ENCODE results near the gene TUBGCP6. TPM values are rescaled to one million over a fixed set of nuclear protein-coding genes. Genes with fewer than 3 reads are reported as not detected.
A peak's percentile ranks its signal among the peaks of the same experiment; 100 is the strongest.

TUBGCP6 gene
- total RNA-seq, 1 donor from 2014 or later, result 45.4 TPM

DNA sequence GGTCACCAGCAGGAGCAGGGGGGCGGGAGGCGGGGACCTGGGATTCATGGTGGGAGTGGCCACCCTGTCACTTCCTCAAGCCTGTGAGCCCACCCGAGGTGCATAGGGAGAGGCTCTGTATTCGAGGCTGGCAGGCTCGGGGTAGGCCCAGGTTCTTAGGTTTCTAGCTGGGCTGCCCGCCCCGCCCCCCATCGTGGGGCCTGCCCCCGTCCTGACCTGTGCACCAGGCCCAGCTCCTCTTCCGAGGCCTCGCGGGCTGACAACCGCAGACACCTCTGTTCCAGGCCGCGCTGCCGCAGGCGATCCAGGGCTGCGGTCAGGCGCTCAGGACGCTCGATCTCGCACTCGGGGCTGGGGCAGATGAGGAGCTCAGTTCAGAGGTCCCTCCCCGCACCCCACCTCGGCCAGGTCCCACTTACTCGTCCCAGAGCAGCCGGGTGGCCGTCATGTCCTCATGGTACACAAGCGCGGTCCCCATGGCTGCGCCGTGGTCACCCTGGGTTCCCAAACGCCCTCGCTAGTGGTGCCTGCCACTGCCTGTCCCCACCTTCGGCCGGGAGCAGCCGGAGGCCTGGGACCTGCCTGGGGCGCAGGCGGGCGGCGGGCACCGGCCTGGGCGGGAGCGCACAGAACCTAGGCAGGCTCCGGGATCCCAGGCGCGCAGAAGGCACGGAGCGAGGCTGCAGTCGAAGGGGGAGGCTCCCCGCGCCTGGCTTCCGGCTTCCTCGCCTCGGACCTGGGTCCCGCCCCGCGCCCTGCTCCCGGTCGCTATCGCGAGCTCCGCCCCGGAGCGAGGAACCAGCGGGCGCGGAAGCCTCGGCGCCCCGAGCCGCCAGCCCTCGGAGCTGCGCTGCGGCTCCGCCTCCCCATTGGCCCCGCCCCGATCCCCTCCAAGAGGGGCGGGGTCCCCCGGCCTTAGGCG is 6.0 kb upstream of the TUBGCP6 start, which contains the start of gene HDAC10:
TSS of gene HDAC10 (minus strand) at position 711 of the 922 bp plus-strand sequence. CDS start at position 478, 233 bp downstream.
- Histone ChIP-seq H3K27ac (peak within 1 kb of the TSS; percentile 79), H3K9me3 (no peaks in the 10 kb centered on the region), H3K4me3 (peak within 1 kb of the TSS; percentile 60 to 88), H3K27me3 (no peaks in the 10 kb centered on the region), H3K36me3 (peaks cover 0 to 9% of the 10 kb centered on the region in 2 donors), H3K4me1 (peaks cover 50% of the 10 kb centered on the region)
- intact Hi-C loops (cut with DNase I), result loop anchor here (5.0 kb wide), 2 partner anchors 76 to 91 kb away; partner anchors contain the start of genes DENND6B and PPP6R2
- peak in 1 of 2 donors; percentile 46 for TF ChIP-seq POLR2AphosphoS5 (IDR thresholded peaks at IDR 0.05; ENCODE audit: insufficient read depth in 1 of 2, low read depth in 1 of 2)
- no peak for TF ChIP-seq POLR2A (IDR thresholded peaks at IDR 0.05)
- TF ChIP-seq, protein P1, sequence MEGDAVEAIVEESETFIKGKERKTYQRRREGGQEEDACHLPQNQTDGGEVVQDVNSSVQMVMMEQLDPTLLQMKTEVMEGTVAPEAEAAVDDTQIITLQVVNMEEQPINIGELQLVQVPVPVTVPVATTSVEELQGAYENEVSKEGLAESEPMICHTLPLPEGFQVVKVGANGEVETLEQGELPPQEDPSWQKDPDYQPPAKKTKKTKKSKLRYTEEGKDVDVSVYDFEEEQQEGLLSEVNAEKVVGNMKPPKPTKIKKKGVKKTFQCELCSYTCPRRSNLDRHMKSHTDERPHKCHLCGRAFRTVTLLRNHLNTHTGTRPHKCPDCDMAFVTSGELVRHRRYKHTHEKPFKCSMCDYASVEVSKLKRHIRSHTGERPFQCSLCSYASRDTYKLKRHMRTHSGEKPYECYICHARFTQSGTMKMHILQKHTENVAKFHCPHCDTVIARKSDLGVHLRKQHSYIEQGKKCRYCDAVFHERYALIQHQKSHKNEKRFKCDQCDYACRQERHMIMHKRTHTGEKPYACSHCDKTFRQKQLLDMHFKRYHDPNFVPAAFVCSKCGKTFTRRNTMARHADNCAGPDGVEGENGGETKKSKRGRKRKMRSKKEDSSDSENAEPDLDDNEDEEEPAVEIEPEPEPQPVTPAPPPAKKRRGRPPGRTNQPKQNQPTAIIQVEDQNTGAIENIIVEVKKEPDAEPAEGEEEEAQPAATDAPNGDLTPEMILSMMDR (IDR thresholded peaks at IDR 0.05), result no peak
- DNase-seq (ENCODE audit: extremely low spot score in 2 of 2), result no peak

DNA sequence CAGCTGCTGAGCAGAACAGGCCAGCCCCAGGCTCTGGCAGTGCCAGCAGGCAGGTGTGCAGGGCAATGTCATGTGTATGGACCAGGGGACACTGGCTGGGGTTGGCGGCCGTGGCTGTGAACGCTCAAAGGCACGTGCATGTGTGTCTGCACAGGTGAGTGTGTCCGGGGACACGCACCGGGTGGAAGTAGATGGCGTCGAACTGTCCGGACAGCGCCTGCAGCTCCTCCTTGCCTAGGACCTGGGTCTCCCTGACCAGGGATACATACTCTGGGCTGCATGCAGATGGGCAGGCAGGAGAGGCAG is 5.4 kb upstream of the TUBGCP6 start:
- Histone ChIP-seq H3K36me3 (peaks cover 0 to 10% of the 10 kb centered on the region in 2 donors), H3K27me3 (no peaks in the 10 kb centered on the region), H3K27ac (peak overlapping the region; percentile 79), H3K9me3 (no peaks in the 10 kb centered on the region), H3K4me1 (peaks cover 56% of the 10 kb centered on the region), H3K4me3 (peak overlapping the region; percentile 60 to 88)
- DNase-seq (ENCODE audit: extremely low spot score in 2 of 2), result no peak
- intact Hi-C loops (cut with DNase I), result loop anchor here (5.0 kb wide), 2 partner anchors 77 to 92 kb away; partner anchors contain the start of genes DENND6B and PPP6R2
- TF ChIP-seq POLR2A (IDR thresholded peaks at IDR 0.05), result no peak

DNA sequence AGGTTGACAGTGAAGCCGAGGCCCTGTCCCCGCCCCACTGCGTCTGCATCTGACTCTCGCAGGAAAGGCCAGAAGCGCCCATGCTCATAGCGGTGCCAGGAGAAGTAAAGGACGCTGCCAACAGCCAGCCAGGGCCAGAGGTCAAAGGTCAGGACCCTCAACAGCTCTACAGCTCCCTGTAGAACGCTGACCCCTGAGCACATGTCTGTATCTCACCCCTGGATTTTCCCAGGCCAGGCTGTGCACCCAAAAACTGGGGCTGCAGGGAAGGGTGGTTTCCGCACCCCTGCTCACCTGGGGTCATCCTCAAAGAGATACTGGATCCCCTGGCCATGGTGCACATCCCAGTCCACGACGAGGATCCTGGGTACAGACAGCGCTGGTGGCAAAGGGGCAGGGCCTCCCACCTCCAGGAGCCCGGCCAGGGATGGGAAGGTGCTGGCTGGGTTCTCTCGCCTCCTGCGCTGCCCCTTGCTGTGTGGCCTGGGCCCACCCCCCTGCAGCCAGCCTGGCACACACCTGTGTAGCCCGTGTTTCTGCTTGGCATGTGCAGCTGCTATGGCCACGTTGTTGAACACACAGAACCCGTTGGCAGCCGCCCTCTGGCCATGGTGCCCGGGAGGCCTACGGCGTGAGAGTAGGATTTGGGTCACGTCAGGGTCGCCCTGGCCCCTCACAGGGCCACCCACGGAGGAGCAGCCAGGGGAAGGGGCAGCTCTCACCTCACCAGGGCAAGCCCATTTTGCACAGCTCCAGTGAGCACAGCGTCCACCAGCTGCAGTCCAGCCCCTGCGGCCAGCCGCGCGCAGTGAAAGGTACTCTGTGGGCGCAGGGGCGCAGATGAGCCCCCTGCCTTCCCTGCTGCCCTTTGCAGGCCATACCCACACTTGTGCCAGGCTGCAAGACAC is 4.8 kb upstream of the TUBGCP6 start:
- Histone ChIP-seq H3K4me1 (peaks cover 57% of the 10 kb centered on the region), H3K27me3 (no peaks in the 10 kb centered on the region), H3K27ac (no peak overlapping the region), H3K4me3 (peak overlapping the region; percentile 60 to 88), H3K9me3 (no peaks in the 10 kb centered on the region), H3K36me3 (peaks cover 0 to 10% of the 10 kb centered on the region in 2 donors)
- TF ChIP-seq POLR2A (IDR thresholded peaks at IDR 0.05), result no peak
- TF ChIP-seq, protein P1 (IDR thresholded peaks at IDR 0.05), result no peak
- TF ChIP-seq POLR2AphosphoS5 (IDR thresholded peaks at IDR 0.05; ENCODE audit: insufficient read depth in 1 of 2, low read depth in 1 of 2), result no peak
- intact Hi-C loops (cut with DNase I), result loop anchor here (5.0 kb wide), 2 partner anchors 78 to 93 kb away; partner anchors contain the start of genes DENND6B and PPP6R2
- no peak for DNase-seq (ENCODE audit: extremely low spot score in 2 of 2)

DNA sequence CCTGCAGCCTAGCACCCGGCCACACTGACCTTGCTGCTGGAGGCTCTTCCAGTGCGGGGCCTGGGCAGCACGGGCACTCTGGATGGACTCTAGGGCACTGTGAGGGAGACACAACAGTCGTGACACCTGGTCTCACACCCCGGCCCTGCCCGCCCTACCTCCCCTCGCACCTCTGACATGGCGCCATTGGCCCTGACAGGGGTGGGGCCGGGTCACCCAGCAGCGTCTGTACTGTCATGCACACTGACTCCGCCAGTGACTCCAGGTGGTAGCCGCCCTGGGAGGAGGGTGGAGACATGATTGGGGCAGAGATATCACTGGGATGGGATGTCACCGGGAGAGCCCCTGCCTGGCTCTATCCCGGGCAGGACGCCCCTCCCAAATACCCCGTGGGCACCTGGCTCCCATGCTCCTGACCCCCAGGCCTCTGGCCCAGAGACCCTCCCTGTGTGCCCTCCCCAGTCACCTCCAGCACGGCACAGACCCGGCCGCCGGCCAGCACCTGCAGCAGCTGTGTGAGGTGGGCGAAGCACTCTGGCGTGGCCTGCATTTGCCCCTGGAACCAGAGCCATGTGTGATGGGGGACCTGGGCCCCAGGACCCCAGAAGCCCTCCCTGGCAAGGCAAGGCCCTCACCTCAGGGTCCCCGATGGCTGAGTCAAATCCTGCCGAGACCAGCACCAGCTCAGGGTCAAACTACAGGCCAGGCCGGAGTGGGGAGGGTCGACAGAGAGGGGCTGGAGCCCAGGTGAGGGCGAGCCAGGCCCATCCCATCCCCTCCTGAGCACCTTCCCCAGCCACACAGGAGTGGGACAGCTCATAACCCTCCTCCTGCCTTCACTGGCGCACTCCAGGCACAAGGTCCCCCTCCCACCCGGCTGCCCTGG is 3.6 kb upstream of the TUBGCP6 start:
- TF ChIP-seq, protein P1 (IDR thresholded peaks at IDR 0.05), result no peak
- no peak for TF ChIP-seq POLR2A (IDR thresholded peaks at IDR 0.05)
- TF ChIP-seq POLR2AphosphoS5 (IDR thresholded peaks at IDR 0.05; ENCODE audit: insufficient read depth in 1 of 2, low read depth in 1 of 2), result no peak
- H3K27ac ChIP-seq, result no peak overlapping the region
- intact Hi-C loops (cut with DNase I), result no loop called here
- H3K4me1 ChIP-seq, result peaks cover 67% of the 10 kb centered on the region
- H3K4me3 ChIP-seq, result no peak overlapping the region
- no peaks in the 10 kb centered on the region for H3K27me3 ChIP-seq
- no peaks in the 10 kb centered on the region for H3K9me3 ChIP-seq
- DNase-seq (ENCODE audit: extremely low spot score in 2 of 2), result no peak
- peaks cover 0 to 10% of the 10 kb centered on the region in 2 donors for H3K36me3 ChIP-seq
